Skeletal muscle tissue (tissue), 4 donors: ENCODE results near the gene CFAP46. TPM values are rescaled to one million over a fixed set of nuclear protein-coding genes. Genes with fewer than 3 reads are reported as not detected.

Experiments
- H3K27ac ChIP-seq: one replicate; pipeline ENCODE4 v1.7.0; 2013; ENCODE audit warnings: mild to moderate bottlenecking, low read depth, low read length, inconsistent platforms
- H3K27me3 ChIP-seq, 3 donors: one replicate each; pipeline ENCODE4 v1.7.0; 2013; ENCODE audit warnings: low read length in 3 of 3; ENCODE audit not compliant: control insufficient read depth in 3 of 3, insufficient read depth in 3 of 3
- H3K36me3 ChIP-seq, 3 donors: one replicate each; pipeline ENCODE4 v1.7.0; 2013; ENCODE audit warnings: low read length in 3 of 3; ENCODE audit not compliant: control insufficient read depth in 3 of 3, insufficient read depth in 3 of 3
- H3K4me1 ChIP-seq, 3 donors: one replicate each; pipeline ENCODE4 v1.7.0; 2013; ENCODE audit warnings: low read length in 3 of 3, mild to moderate bottlenecking in 3 of 3; ENCODE audit not compliant: control insufficient read depth in 3 of 3, insufficient read depth in 3 of 3
- H3K4me3 ChIP-seq, 3 donors: one replicate each; pipeline ENCODE4 v1.7.0; 2013; ENCODE audit warnings: low read length in 3 of 3
- H3K9ac ChIP-seq, 3 donors: one replicate each; pipeline ENCODE4 v1.7.0; 2013; ENCODE audit warnings: low read length in 3 of 3, mild to moderate bottlenecking in 3 of 3, moderate library complexity in 2 of 3, low read depth in 1 of 3
- H3K9me3 ChIP-seq, 3 donors: one replicate each; pipeline ENCODE4 v1.7.0; 2013; ENCODE audit warnings: low read length in 3 of 3; ENCODE audit not compliant: control insufficient read depth in 3 of 3
- total RNA-seq: library from RNA; depleted of rRNA; stranded (reverse); fragments of >200 nt; gene quantifications from one replicate; pipeline ENCODE4 v1.2.3, GENCODE V29; 2014
- donor health status: Osteomylitis.

The CFAP46 gene
- total RNA-seq, 1 donor from 2014 or later: not detected

- H3K27me3 ChIP-seq: peaks cover 46 to 74% (median 58%) of the 10 kb centered on the region in 3 donors
- H3K4me3 ChIP-seq: no peak overlapping the region
These were observed 61.0 kb downstream of the CFAP46 start for GRCh38 chr10:132881186-132881920.

GRCh38 chr10:132880128-132880981, 62.0 kb downstream of the CFAP46 start:
- Histone ChIP-seq H3K9ac (no peak overlapping the region), H3K27ac (no peak overlapping the region), H3K36me3 (no peaks in the 10 kb centered on the region), H3K27me3 (peaks cover 49 to 77% (median 65%) of the 10 kb centered on the region in 3 donors), H3K4me3 (no peak overlapping the region), H3K9me3 (no peaks in the 10 kb centered on the region), H3K4me1 (peaks cover 0 to 3% (median 2%) of the 10 kb centered on the region in 3 donors)

More at GRCh38 chr10:132881186-132881920, 61.0 kb downstream of the CFAP46 start:
- Histone ChIP-seq H3K9me3 (no peaks in the 10 kb centered on the region), H3K9ac (no peak overlapping the region), H3K36me3 (no peaks in the 10 kb centered on the region), H3K27ac (no peak overlapping the region), H3K4me1 (peaks cover 0 to 3% (median 2%) of the 10 kb centered on the region in 3 donors)

- Histone ChIP-seq H3K36me3 (no peaks in the 10 kb centered on the region), H3K4me3 (no peak overlapping the region), H3K27ac (no peak overlapping the region), H3K9me3 (no peaks in the 10 kb centered on the region), H3K9ac (no peak overlapping the region), H3K4me1 (peaks cover 0 to 3% (median 2%) of the 10 kb centered on the region in 3 donors), H3K27me3 (peaks cover 49 to 78% (median 65%) of the 10 kb centered on the region in 3 donors)
These were observed 62.8 kb downstream of the CFAP46 start for GRCh38 chr10:132879408-132880127.

- H3K4me3 ChIP-seq: no peak overlapping the region
- H3K27me3 ChIP-seq: peaks cover 47 to 72% (median 67%) of the 10 kb centered on the region in 3 donors
- no peak overlapping the region for H3K9ac ChIP-seq
These were observed 63.5 kb downstream of the CFAP46 start for GRCh38 chr10:132878730-132879407.

GRCh38 chr10:132878091-132878729, 64.2 kb downstream of the CFAP46 start:
- H3K27ac ChIP-seq: no peak overlapping the region
- no peak overlapping the region for H3K4me3 ChIP-seq
- H3K36me3 ChIP-seq: no peaks in the 10 kb centered on the region
- H3K9me3 ChIP-seq: no peaks in the 10 kb centered on the region
- peaks cover 42 to 70% (median 65%) of the 10 kb centered on the region in 3 donors for H3K27me3 ChIP-seq
- peaks cover 0 to 3% (median 2%) of the 10 kb centered on the region in 3 donors for H3K4me1 ChIP-seq
- H3K9ac ChIP-seq: no peak overlapping the region

More at GRCh38 chr10:132878730-132879407, 63.5 kb downstream of the CFAP46 start:
- H3K9me3 ChIP-seq: no peaks in the 10 kb centered on the region
- no peaks in the 10 kb centered on the region for H3K36me3 ChIP-seq
- H3K27ac ChIP-seq: no peak overlapping the region
- H3K4me1 ChIP-seq: peaks cover 0 to 3% (median 2%) of the 10 kb centered on the region in 3 donors

GRCh38 chr10:132877473-132877872, 64.9 kb downstream of the CFAP46 start:
- Histone ChIP-seq H3K27me3 (peaks cover 46 to 68% (median 67%) of the 10 kb centered on the region in 3 donors), H3K36me3 (no peaks in the 10 kb centered on the region), H3K9ac (no peak overlapping the region)

GRCh38 chr10:132876993-132877431, 65.4 kb downstream of the CFAP46 start:
- no peaks in the 10 kb centered on the region for H3K36me3 ChIP-seq
- no peaks in the 10 kb centered on the region for H3K9me3 ChIP-seq
- peaks cover 0 to 3% (median 2%) of the 10 kb centered on the region in 3 donors for H3K4me1 ChIP-seq
- H3K27ac ChIP-seq: no peak overlapping the region
- H3K4me3 ChIP-seq: no peak overlapping the region
- H3K9ac ChIP-seq: no peak overlapping the region
- peaks cover 46 to 68% (median 67%) of the 10 kb centered on the region in 3 donors for H3K27me3 ChIP-seq

More at GRCh38 chr10:132877473-132877872, 64.9 kb downstream of the CFAP46 start:
- H3K4me1 ChIP-seq: peaks cover 0 to 3% (median 2%) of the 10 kb centered on the region in 3 donors
- H3K27ac ChIP-seq: no peak overlapping the region
- H3K4me3 ChIP-seq: no peak overlapping the region
- no peaks in the 10 kb centered on the region for H3K9me3 ChIP-seq

GRCh38 chr10:132876131-132876860, 66.1 kb downstream of the CFAP46 start:
- Histone ChIP-seq H3K27me3 (peaks cover 41 to 64% (median 62%) of the 10 kb centered on the region in 3 donors), H3K36me3 (no peaks in the 10 kb centered on the region), H3K9me3 (no peaks in the 10 kb centered on the region), H3K27ac (no peak overlapping the region), H3K4me3 (no peak overlapping the region), H3K4me1 (peaks cover 0 to 3% (median 2%) of the 10 kb centered on the region in 3 donors), H3K9ac (no peak overlapping the region)
